HG02759 (cell line): ENCODE measurements around the gene TNKS1BP1.
A peak's percentile ranks its signal among the peaks of the same experiment; 100 is the strongest.
"Not testable (repeated sequence)": the region's sequence is repeated elsewhere in the genome, so short reads cannot be mapped to it uniquely, and the experiment has no call there.

ENCODE experiments used
- ATAC-seq: cut with Tn5 transposase; IDR thresholded peaks from one replicate; pipeline ENCODE4 v1.9.1; 2021; ENCODE audit warnings: mild to moderate bottlenecking, moderate library complexity; ENCODE audit not compliant: unreplicated experiment

TNKS1BP1 gene

DNA sequence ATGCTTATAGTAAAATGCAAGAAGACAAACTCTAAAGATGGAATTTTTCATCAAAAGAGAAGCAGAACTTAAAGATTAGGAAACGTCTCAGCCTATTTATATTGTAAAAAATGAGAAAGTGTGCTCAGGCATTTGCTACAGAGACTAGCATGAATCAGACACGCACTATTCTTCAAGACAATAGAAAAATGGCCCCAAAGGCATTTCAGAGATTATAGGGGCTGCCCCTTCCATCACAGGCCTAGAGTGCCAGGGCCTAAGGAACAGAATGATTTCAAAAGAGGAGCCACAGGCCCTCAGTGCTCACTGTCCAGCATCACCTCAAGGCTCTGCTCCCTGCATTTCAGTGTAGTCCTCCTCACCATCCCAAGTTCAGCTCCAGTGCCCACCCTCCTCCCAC is 27.5 kb downstream of the TNKS1BP1 start:
- ATAC-seq = no peak

DNA sequence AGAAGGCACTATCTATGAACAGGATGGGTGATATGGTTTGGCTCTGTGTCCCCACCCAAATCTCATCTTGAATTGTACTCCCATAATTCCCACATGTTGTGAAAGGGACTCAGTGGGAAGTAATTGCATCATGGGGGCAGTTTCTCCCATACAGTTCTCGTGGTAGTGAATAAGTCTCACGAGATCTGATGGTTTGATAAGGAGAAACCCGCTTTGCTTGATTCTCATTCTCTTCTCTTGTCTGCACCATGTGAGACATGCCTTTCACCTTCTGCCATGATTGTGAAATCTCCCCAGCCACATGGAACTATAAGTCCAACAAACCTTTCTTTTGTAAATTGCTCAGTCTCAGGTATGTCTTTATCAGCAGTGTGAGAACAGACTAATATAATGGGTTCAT is 28.5 kb downstream of the TNKS1BP1 start:
- not testable (repeated sequence) for ATAC-seq

DNA sequence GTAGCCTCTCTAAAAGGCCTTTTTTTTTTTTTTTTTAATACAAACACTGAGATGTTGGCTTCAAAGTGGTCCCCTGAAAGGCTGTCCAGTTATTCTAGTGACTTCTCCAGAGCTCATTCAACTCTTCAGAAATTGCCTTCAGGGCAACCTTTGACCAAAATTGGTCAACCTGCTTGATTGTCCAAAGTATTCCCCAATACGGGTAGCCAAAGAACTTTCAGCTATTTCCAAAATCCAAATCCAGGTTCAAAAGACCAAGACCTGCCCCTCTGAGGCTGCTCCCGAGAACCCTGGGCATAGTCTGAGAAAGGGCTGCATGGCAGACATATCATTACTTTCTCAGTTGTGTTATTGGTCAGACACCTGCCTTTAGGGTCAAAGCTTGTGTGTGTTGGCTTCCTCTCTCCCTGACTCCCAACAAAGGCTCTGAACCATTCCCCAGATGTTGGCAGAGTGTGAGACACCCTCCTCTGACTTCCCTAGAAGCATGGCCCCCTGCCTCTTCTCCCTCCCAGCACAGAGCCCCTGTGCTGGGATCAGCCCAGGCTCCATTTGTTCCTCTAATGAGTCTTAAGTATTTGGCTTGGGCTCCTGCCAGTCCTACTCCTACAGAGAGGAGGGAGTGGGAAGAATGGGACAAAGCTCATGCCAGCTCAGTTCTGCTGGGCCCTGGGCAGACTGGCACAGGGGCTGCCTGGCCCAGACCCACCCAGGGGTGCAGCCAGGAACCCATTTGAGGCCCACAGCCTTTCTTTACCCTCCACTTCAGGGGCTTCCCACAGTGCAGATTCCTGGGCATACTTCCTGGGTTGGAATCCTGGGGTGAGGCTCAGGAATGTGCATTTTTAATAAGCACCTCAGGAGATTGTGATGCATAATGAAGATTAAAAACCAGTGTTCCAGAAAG is 30.3 kb downstream of the TNKS1BP1 start:
- ATAC-seq = no peak

DNA sequence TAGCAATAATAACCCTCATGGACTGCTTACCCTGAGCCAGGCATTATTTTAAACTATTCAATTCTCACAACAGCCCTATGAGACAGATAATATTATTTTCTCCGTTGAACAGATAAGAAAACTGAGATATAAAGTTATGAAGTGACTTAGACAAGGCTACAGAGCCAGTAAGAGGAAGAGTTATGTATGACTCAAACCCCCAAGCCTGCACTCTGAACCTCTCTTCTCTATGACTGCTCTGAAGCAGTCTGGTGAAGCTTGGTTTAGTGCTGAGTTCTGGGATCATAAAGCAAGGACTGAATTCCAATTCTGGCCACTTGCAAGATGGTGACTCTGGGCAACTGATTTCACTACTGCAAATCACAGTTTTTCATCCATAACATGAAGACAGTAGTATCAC is 34.5 kb downstream of the TNKS1BP1 start:
- ATAC-seq = no peak

DNA sequence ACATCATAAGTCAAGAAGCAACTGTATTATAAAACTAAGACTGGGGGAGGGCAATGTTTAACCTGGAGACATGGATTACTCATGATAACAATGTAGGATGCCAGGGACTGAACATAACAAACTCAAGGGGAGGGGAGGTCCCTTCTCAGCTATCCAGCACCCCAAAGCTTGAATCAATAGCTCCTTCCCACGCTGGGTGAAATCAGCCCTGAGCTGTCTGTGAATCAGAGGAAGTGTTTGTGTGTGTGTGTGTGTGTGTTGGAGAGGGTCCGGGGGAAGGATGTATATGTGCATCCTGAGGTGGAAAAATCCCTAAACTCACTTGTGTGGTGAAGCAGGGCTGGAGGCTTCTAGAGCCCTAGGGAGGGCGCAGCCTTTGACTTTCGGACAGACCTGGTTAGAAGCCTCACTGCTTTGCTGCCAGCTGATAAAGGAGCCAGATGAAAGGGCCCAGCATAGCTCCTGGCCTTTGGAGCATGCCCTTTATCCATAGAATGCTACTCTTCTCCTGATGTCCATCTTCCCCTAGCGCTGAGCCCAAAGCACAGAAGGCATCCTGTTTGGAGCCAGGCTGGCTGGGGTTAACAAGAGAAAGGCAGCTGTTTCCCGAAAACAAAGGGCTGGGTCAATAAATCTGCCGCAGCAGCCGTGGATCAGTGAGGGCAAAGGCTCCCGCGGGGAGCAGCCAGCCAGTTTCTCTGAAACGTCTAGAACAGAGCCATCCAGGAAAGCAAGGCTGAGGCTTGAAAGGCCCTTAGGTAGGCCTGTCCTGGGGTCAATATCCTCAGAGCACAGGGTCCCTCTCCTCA is 35.8 kb downstream of the TNKS1BP1 start:
- no peak for ATAC-seq

DNA sequence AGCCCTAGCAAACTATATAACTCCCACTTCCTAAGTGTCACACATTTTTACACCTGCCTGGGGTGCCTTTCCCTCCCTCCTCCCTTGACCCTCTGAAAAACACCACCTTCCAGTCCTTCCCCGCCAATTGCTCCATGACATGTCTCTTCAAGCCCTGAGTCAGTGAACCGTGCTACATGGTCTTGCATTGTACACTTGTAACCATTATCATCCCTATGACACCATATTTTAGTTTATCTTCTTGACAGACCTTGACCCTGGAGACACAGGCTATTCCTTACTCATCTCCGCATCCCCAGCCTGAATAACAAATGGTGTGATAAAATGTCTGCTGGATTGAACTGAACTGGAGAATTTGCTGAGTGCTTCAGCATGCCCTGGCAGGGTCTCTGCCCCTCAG is 36.9 kb downstream of the TNKS1BP1 start:
- no peak for ATAC-seq

DNA sequence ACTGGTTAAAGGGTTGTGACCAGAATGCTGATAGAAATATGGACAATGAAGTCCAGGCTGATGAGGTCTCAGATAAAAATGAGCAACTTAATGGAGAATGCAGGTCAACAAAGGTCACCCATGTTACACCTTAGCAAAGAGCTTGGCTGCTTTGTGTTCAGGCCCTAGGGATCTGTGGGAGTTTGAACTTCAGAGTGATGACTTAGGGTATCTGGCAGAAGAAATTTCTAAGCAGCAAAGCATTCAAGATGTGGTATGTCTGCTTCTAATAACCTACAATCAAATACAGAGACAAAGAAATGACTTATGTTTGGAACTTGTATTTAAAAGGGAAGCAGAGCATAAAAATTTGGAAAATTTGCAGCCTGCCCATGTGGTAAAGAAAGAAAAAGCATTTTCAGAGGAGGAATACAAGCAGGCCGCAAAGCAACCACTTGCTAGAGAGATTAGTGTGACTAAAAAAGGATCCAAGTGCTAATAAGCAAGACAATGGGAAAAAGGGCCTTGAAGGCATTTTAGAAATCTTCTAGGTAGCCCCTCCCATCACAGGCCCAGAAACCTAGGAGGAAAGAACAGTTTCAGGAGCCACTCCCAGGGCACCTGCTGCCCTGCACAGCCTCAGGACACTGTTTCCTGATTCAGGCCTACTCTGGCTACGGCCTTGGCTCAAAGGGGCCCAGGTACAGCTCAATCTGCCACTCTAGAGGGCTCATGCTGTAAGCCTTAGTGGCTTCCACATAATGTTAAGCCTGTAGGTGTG is 41.3 kb downstream of the TNKS1BP1 start:
- no peak for ATAC-seq

DNA sequence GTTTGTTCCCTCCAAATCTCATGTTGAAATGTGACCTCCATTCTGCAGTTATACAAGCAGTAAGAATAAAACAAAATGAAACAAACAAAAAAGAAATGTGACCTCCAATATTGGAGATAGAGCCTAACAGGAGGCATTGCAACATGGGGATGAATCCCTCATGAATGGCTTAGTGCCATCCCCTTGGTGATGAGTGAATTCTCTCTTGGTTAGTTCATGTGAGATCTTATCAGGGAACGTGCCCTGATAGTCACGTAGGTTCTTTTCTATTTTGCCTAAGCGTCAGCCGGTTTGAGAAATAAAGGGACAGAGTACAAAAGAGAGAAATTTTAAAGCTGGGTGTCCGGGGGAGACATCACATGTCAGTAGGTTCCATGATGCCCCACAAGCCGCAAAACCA is 43.2 kb downstream of the TNKS1BP1 start:
- not testable (repeated sequence) for ATAC-seq

DNA sequence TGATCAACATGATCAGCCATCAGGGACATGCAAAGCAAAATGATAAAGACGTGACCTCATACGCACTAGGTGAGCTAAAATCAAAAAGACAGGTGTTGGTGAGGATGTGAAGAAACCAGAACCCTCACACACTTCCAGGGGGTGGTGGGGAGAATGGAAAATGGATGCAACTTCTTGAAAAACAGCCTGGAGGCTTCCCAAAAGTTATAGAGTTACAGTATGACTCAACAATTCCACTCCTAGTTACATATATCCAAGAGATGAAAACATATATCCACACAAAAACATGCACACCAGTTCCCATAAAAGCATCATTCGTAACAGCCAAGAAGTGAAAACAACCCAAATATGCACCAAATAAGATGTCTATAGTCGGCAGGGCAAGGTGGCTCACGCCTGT is 45.6 kb downstream of the TNKS1BP1 start:
- ATAC-seq = no peak

DNA sequence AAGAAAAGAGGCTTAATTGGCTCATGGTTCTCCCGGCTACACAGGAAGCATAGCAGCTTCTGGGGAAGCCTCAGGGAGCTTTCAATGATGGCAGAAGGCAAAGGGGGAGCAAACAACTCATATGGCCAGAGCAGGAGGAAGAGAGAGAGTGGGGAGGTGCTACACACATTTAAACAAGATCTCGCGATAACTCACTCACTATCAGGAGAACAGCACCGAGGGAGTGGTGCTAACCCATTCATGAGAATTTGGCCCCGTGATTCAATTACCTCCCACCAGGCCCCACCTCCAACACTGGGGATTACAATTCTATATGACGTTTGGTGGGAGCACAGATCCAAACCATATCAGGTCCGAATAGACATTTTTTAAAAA is 46.0 kb downstream of the TNKS1BP1 start:
- ATAC-seq = no peak

DNA sequence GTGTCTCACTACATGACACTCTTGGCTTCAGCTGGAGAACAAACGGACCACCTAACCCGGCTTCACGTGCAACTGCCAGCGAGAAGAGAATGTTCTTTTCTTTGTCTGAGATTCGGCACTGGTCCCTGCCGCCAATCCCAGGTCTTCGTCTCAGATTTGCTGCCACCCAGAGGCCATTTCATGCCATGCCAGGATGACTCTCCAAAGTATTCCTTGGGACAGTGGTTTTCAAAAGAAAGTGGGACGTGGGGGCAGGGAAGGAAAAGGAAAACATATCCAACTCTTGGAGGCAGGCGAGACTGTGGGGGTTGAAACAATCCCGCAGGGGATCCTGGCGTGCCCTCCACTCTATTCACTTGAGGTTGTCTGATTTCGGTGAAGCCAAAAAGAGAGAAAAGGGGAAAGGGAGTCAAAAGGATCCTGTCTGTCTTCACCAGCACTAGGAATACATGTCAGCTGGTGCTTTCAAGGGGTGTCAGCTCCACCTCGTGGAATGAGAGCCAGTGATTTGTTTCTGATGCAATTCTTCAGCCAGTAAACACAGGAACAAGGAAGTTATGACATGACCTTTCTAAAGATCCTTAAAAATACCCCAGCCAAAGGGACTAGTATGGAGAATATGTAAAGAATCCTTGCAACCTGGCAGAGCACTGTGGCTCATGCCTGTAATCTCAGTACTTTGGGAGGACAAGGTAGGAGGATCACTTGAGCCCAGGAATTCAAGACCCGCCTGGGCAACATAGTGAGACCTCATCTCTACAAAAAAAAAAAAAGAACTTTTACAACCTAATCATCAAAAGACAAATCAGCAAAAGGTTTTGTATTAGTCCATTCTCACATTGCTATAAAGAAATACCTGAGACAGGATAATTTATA is 46.7 kb downstream of the TNKS1BP1 start:
- ATAC-seq = peak; percentile 94

DNA sequence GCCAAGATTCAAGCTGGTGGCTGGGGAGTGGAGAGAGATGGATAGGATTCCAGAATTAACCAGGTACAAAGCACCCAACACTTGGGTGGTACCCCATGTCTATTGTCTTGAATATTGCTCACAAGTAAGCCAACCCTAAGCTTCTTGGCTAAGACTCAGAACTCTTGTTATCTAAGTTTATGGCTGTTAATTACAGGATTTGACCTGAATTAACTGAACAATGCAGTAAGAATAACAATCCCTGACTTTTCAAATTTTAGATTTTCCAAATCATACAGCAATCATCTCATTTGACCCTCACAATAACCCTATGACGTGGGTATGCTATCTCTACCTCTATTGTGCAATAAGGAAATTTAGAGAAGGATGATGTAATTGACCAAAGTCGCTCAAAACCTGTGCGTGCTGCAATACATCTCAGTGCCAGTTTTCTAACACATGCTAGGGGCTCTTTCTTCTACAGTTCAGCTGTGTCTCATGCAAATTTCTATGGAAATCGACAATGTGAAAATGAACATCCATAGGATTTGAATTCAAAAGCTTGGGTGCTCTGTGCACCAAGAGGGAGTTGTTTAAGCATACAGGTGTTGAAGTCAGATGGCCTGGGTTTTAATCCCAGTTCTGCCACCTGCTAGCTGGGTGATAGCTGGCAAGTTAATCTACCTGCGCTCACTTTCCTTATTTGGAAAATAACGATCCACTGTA is 47.6 kb downstream of the TNKS1BP1 start:
- no peak for ATAC-seq

DNA sequence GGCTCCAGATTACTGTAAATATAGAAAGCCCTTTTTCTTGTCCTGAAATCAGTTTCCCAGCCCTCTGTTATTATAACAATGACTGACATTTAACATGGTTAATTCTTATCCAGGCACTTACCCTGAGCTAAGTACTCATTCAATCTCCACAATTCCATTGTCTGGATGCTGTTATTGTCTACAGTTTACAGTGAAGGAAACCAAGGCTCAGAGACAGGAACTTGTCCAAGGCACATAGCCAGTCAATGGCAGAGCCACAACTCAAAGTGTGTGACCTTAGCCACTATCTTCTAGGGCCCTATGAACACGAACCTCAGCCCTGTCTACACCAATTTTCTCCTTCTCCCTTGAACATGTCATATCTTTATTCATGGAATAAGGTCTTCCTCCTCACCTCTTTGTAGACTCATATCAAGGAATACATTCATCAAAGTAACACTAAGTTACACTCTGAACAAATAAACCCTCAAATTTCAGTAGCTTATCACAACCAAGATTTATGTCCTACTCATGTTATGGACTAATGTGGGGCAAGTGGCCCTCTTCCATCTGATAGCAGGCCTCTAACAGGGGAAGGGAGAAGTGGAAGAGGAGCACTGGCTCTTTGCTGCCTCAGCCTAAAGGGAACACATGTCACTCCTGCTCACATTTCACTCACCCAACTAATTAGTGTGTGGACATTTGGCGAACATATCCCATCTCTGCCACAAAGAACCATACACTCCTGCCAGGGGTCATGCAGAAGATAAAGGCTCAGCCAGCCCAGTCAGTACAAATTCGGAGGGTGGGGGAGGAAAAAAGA is 48.4 kb downstream of the TNKS1BP1 start:
- no peak for ATAC-seq

DNA sequence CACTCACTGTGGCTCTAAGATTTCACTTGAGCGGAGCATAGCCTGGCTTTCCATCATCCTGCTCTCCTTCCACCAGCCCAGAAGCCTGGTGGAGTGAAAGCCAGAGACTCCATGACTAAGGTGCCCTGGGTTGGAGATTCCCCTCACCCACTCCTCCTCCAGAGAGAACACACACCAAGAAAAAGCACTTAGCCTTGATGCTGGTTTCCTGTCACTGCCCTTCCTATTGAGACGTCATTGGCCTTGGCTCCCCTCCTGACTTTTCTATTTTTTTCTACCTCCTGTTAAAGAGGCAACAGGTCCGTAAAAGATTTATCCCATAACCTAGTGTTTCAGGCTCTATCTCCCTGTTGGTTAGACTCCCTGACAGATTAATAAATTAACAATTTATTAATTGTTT is 49.2 kb downstream of the TNKS1BP1 start:
- no peak for ATAC-seq

DNA sequence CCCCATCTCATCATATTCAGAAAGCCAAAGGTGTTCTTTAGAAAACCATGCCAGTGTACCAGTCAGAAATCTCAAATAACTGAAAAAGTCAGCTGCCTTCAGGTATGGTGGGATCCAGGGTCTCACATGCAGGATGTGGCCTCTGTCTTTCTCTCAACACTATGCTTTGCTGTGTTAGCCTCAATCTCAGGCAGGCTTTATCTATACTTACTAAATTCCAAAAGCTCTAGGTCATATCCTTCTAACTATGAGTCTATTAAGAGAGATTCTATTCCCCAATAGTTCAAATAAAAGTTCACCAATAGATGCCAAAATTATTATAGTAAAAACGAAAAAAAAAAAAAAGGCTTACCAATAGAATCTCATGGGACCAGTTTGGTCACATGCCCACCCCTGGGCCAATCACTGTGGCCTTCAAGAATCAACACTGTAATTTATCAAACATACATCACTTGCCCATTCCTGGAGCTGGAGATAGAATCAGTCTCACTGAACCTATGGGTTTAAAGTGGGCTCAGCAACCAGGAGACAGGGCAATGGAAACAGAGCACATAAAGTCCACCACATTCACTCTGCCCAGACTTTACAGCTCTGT is 49.8 kb downstream of the TNKS1BP1 start:
- ATAC-seq = no peak

DNA sequence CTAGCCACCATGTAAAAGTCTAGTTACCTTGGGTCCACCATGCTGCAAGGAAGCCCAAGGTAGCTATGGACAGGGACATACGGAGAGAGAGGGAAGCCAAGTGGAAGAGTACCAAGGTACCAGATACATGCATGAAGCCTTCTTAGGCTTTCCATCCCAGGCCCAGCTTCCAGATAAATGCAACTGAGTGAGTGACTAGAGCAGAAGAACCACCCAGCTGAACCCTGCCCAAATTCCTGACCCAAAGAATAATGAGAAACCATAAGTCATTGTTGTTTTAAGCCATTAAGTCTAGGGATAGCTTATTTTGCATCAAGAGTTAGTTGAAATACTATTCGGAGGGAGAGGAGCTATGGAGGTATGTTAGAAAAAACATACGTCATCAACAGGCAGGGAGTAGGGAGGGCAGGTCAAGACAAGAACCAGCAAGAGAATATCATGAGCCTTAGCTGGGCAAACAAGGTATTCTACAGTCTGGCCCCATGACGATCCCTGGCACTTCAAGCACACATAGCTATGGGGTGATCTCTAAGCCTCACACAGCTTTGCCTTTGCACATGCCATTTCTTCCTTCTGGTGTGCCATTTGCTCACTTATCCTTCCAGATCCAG is 51.2 kb downstream of the TNKS1BP1 start:
- no peak for ATAC-seq

DNA sequence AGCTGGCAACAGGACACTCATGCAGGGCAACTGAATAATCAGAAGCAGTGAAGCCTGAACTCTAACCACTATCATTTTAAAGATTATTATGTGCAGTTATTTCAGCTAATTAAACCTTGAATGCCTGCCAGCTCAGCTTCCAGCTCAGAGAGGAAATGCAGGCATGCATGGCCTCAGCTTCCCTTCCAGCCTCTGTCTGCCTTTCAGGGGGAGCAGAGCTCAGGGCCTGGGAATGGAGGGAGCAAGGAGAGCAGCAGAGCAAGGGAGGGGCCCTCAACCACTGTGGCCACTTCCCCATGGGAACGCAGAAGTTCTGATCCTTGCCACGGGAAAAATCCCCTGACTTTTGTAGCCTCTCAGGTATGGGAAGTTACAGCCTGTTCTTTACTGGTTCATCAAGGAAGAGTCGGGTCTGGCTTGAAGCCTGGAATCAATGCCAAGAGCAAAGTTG is 55.2 kb downstream of the TNKS1BP1 start:
- ATAC-seq = no peak

DNA sequence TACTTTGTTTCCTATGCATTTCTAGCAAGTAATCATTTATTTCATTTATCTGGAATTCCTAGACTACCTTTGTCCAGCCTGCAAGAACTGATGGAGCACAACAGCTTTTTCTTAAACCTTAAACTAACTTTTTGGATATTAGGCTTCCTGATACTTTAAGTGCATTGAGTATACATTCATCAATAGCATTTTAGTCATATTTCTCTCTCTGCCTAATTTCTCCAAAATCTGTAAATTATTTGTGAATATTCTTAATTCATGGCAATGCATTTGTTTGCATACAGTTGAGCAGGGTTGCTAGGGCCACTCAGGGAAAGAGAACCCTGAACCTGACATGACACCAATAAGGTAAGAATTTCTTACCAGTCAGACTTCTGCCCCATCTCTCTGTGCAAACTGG is 58.6 kb downstream of the TNKS1BP1 start:
- no peak for ATAC-seq
